ENCODE measurements around the gene AP5S1. TPM values are rescaled to one million over a fixed set of nuclear protein-coding genes. Genes with fewer than 3 reads are reported as not detected.

Gene AP5S1
- total and polyA plus RNA-seq, 2 of the 13 experiments (the other 11 are each of a cell fraction or from before 2014, with no cell fraction given): 7.9 to 23.2 TPM

DNA sequence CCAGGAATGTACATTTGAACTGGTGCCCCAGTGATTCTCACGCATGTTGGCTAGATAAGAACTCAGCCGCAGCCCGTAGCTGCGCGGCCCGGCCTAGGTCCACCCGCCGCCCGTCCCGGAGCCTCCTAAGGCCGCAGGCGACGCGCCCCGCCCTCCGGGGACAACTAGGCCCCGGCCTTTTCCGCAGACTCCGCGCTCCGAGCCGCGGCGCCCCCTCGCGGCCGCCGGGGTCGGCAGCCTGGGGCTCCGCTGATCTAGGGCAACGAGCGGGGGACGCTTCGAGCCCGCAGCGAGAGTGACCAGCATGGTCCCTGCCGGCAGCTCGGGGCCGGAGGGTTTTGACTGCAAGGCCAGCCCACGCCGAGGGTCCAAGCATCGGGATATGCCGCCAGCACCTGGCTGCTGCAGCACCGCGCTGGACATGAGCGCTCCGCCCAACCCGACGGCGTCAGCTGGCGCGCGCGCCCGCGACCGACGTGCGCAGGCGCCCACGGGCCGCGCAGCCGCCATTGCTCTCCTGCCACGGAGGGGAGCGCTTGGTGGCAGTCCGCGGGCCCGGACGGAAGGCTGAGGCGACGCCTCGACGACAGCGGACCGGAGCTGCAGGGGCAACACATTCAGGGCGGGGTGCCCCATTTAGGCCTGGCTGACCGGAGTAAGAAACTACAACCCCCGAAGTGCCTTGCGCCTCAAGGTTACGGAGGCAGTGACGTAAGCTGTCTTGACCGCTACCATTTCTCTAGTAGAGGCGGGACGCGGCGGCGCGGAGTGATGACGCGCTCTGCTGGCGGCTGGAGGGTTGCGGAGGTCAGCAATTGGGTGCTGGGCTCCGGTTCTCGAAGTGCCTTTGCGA is at the start of gene AP5S1 (continued):
- TF ChIP-seq KAT2B (IDR thresholded peaks at IDR 0.05; ENCODE audit: borderline replicate concordance, low read depth, low read length) (no peak), HDAC2 (CRISPR knock-in tag; IDR thresholded peaks at IDR 0.05) (peak; percentile 81), PRPF4 (IDR thresholded peaks at IDR 0.05; ENCODE audit: low read depth, low read length, poor library complexity, severe bottlenecking) (peak; percentile 63), ZNF839 (CRISPR knock-in tag; IDR thresholded peaks at IDR 0.05; ENCODE audit: borderline replicate concordance) (peak; percentile 90; the same call in 1 of the 2 replicates), ZNF446 (CRISPR knock-in tag; IDR thresholded peaks at IDR 0.05) (peak; percentile 95), ZNF317 (CRISPR knock-in tag; IDR thresholded peaks at IDR 0.05) (peak; percentile 90; the same call in 1 of the 2 replicates), HMGA1 (CRISPR knock-in tag; conservative IDR thresholded peaks at IDR 0.05) (no peak), SNRNP70 (IDR thresholded peaks at IDR 0.05; ENCODE audit: low read depth, low read length) (no peak), ZNF737 (CRISPR knock-in tag; IDR thresholded peaks at IDR 0.05; ENCODE audit: borderline replicate concordance) (no peak), HHEX (CRISPR knock-in tag; IDR thresholded peaks at IDR 0.05) (no peak), ISL2 (CRISPR knock-in tag; IDR thresholded peaks at IDR 0.05) (peak; percentile 85), ZSCAN30 (CRISPR knock-in tag; IDR thresholded peaks at IDR 0.05) (no peak), ZNF83 (CRISPR knock-in tag; IDR thresholded peaks at IDR 0.05; ENCODE audit: borderline replicate concordance) (peak; percentile 95; the same call in 1 of the 2 replicates), ATF1 (CRISPR knock-in tag; IDR thresholded peaks at IDR 0.05) (peak; percentile 100), SIN3A (IDR thresholded peaks at IDR 0.05; ENCODE audit: borderline replicate concordance, low read depth, low read length) (peak; percentile 92), ADNP (CRISPR knock-in tag; IDR thresholded peaks at IDR 0.05) (0 out of 2 replicates have a peak, but pooled peaks have one; percentile 66), ZNF766 (CRISPR knock-in tag; IDR thresholded peaks at IDR 0.05; ENCODE audit: borderline replicate concordance) (peak; percentile 99), TOPORS (CRISPR knock-in tag; IDR thresholded peaks at IDR 0.05) (peak; percentile 76)
- TF ChIP-seq, protein P1, sequence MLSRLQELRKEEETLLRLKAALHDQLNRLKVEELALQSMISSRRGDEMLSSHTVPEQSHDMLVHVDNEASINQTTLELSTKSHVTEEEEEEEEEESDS (CRISPR knock-in tag; IDR thresholded peaks at IDR 0.05; ENCODE audit: borderline replicate concordance): peak; percentile 52
- TF ChIP-seq, protein P2, sequence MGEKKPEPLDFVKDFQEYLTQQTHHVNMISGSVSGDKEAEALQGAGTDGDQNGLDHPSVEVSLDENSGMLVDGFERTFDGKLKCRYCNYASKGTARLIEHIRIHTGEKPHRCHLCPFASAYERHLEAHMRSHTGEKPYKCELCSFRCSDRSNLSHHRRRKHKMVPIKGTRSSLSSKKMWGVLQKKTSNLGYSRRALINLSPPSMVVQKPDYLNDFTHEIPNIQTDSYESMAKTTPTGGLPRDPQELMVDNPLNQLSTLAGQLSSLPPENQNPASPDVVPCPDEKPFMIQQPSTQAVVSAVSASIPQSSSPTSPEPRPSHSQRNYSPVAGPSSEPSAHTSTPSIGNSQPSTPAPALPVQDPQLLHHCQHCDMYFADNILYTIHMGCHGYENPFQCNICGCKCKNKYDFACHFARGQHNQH (CRISPR knock-in tag; IDR thresholded peaks at IDR 0.05): peak; percentile 91
- TF ChIP-seq, protein P3, sequence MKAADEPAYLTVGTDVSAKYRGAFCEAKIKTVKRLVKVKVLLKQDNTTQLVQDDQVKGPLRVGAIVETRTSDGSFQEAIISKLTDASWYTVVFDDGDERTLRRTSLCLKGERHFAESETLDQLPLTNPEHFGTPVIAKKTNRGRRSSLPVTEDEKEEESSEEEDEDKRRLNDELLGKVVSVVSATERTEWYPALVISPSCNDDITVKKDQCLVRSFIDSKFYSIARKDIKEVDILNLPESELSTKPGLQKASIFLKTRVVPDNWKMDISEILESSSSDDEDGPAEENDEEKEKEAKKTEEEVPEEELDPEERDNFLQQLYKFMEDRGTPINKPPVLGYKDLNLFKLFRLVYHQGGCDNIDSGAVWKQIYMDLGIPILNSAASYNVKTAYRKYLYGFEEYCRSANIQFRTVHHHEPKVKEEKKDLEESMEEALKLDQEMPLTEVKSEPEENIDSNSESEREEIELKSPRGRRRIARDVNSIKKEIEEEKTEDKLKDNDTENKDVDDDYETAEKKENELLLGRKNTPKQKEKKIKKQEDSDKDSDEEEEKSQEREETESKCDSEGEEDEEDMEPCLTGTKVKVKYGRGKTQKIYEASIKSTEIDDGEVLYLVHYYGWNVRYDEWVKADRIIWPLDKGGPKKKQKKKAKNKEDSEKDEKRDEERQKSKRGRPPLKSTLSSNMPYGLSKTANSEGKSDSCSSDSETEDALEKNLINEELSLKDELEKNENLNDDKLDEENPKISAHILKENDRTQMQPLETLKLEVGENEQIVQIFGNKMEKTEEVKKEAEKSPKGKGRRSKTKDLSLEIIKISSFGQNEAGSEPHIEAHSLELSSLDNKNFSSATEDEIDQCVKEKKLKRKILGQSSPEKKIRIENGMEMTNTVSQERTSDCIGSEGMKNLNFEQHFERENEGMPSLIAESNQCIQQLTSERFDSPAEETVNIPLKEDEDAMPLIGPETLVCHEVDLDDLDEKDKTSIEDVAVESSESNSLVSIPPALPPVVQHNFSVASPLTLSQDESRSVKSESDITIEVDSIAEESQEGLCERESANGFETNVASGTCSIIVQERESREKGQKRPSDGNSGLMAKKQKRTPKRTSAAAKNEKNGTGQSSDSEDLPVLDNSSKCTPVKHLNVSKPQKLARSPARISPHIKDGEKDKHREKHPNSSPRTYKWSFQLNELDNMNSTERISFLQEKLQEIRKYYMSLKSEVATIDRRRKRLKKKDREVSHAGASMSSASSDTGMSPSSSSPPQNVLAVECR (CRISPR knock-in tag; IDR thresholded peaks at IDR 0.05; ENCODE audit: borderline replicate concordance): peak; percentile 93
- TF ChIP-seq, protein P4, sequence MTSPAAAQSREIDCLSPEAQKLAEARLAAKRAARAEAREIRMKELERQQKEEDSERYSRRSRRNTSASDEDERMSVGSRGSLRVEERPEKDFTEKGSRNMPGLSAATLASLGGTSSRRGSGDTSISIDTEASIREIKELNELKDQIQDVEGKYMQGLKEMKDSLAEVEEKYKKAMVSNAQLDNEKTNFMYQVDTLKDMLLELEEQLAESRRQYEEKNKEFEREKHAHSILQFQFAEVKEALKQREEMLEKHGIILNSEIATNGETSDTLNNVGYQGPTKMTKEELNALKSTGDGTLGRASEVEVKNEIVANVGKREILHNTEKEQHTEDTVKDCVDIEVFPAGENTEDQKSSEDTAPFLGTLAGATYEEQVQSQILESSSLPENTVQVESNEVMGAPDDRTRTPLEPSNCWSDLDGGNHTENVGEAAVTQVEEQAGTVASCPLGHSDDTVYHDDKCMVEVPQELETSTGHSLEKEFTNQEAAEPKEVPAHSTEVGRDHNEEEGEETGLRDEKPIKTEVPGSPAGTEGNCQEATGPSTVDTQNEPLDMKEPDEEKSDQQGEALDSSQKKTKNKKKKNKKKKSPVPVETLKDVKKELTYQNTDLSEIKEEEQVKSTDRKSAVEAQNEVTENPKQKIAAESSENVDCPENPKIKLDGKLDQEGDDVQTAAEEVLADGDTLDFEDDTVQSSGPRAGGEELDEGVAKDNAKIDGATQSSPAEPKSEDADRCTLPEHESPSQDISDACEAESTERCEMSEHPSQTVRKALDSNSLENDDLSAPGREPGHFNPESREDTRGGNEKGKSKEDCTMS (CRISPR knock-in tag; conservative IDR thresholded peaks at IDR 0.05): no peak; the same call in none of the 2 replicates

All from HepG2 (cell line).